GM18868 (cell line): ENCODE results near the gene CAPS2.
"Not testable (repeated sequence)": the region's sequence is repeated elsewhere in the genome, so short reads cannot be mapped to it uniquely, and the experiment has no call there.

Source experiments
- ATAC-seq: cut with Tn5 transposase; IDR thresholded peaks from one replicate; pipeline ENCODE4 v1.9.1; 2021; ENCODE audit warnings: mild to moderate bottlenecking, moderate library complexity; ENCODE audit not compliant: unreplicated experiment

CAPS2 gene

GRCh38 chr12:75329918-75330826 lies at the start of gene CAPS2:
Gene CAPS2 (minus strand): TSS chr12:75330324. CDS start chr12:75326498, 3,826 bp downstream.
- ATAC-seq = peak; percentile 83

GRCh38 chr12:75378354-75378753 lies 48.2 kb upstream of the CAPS2 start:
- ATAC-seq = no peak

- ATAC-seq = no peak
Measured at GRCh38 chr12:75374971-75375370, 44.8 kb upstream of the CAPS2 start.

- peak; percentile 90 for ATAC-seq
Measured at GRCh38 chr12:75366629-75367028, 36.5 kb upstream of the CAPS2 start.

- ATAC-seq = no peak
Measured at GRCh38 chr12:75364919-75365318, 34.8 kb upstream of the CAPS2 start.

- ATAC-seq = peak; percentile 24
Measured at GRCh38 chr12:75361408-75361807, 31.3 kb upstream of the CAPS2 start.

GRCh38 chr12:75360920-75361319 lies 30.8 kb upstream of the CAPS2 start:
- ATAC-seq = peak; percentile 83

- no peak for ATAC-seq
Measured at GRCh38 chr12:75354011-75354410, 23.9 kb upstream of the CAPS2 start.

- ATAC-seq = no peak
Measured at GRCh38 chr12:75350413-75350812, 20.3 kb upstream of the CAPS2 start.

GRCh38 chr12:75349946-75350345 lies 19.8 kb upstream of the CAPS2 start:
- no peak for ATAC-seq

- ATAC-seq = not testable (repeated sequence)
Measured at GRCh38 chr12:75346215-75346614, 16.1 kb upstream of the CAPS2 start.

GRCh38 chr12:75345531-75345930 lies 15.4 kb upstream of the CAPS2 start:
- ATAC-seq = no peak

GRCh38 chr12:75341873-75342272 lies 11.7 kb upstream of the CAPS2 start:
- no peak for ATAC-seq

- peak; percentile 51 for ATAC-seq
Measured at GRCh38 chr12:75337905-75338304, 7.8 kb upstream of the CAPS2 start.

GRCh38 chr12:75334384-75335030 lies 4.4 kb upstream of the CAPS2 start, which contains the start of gene GLIPR1L1:
Gene GLIPR1L1 (plus strand): TSS chr12:75334670. CDS start chr12:75334729, 59 bp downstream.
- ATAC-seq = peak; percentile 72

- no peak for ATAC-seq
Measured at GRCh38 chr12:75327642-75328041, 2.5 kb downstream of the CAPS2 start.

- no peak for ATAC-seq
Measured at GRCh38 chr12:75323663-75324062, 6.5 kb downstream of the CAPS2 start.

- no peak for ATAC-seq
Measured at GRCh38 chr12:75322464-75322863, 7.7 kb downstream of the CAPS2 start.

GRCh38 chr12:75317784-75318183 lies 12.3 kb downstream of the CAPS2 start:
- no peak for ATAC-seq

- ATAC-seq = no peak
Measured at GRCh38 chr12:75315518-75315917, 14.6 kb downstream of the CAPS2 start.

GRCh38 chr12:75311369-75311768 lies 18.8 kb downstream of the CAPS2 start:
- no peak for ATAC-seq

- no peak for ATAC-seq
Measured at GRCh38 chr12:75308279-75308678, 21.8 kb downstream of the CAPS2 start.
